ENCODE data around the gene CYB561. TPM values are rescaled to one million over a fixed set of nuclear protein-coding genes. Genes with fewer than 3 reads are reported as not detected.
A peak's percentile ranks its signal among the peaks of the same experiment; 100 is the strongest.

Gene CYB561
- total RNA-seq, 4 donors from 2014 or later, result 46.2 to 129 (median 101) TPM

DNA sequence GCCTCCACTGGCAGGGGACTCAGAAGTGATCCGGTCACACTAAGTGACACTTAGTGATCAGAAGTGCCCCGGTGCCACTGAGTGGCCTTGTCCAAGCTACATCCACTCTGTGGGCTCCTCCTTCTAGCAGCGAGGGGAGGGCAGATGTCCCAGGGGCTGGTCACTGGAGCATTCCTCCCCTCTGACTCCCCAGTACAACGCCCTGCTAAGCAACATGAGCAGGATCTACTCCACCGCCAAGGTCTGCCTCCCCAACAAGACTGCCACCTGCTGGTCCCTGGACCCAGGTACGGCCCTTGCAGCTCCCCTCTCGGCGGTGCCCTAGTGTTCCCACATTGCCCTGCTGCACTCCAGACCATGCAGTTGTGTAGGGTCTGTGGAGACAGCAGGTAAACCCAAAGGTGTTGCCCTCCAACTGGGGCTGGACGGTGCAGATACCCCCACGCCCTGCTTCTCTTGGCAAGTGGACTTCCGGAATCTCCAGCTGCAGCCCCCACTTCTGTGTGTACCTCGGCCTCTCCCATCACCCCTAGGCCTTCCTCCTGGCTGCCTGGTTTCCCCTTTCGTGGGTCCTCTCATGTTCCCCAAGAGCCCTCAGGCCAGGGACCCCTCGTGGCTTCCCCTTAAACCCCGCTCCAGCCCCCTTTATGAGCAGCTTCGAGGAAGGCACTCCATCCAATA is 32.8 kb upstream of the CYB561 start:
- no peaks in the 10 kb centered on the region for H3K36me3 ChIP-seq
- no peak overlapping the region for H3K4me3 ChIP-seq (replicated peaks in 1 of 3)
- TF ChIP-seq, protein P1, sequence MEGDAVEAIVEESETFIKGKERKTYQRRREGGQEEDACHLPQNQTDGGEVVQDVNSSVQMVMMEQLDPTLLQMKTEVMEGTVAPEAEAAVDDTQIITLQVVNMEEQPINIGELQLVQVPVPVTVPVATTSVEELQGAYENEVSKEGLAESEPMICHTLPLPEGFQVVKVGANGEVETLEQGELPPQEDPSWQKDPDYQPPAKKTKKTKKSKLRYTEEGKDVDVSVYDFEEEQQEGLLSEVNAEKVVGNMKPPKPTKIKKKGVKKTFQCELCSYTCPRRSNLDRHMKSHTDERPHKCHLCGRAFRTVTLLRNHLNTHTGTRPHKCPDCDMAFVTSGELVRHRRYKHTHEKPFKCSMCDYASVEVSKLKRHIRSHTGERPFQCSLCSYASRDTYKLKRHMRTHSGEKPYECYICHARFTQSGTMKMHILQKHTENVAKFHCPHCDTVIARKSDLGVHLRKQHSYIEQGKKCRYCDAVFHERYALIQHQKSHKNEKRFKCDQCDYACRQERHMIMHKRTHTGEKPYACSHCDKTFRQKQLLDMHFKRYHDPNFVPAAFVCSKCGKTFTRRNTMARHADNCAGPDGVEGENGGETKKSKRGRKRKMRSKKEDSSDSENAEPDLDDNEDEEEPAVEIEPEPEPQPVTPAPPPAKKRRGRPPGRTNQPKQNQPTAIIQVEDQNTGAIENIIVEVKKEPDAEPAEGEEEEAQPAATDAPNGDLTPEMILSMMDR (IDR thresholded peaks at IDR 0.05), result peak; percentile 23 to 82 (median 62)
- TF ChIP-seq POLR2A (IDR thresholded peaks at IDR 0.05), result no peak
- H3K27ac ChIP-seq, result no peak overlapping the region
- intact Hi-C loops (cut with DNase I), result loop anchor here (5.0 kb wide), 1 partner anchor 52 kb away; no protein-coding TSS in a partner anchor
- 45 to 70% methylated on average over 10 to 14 of the region's 16 CpGs for WGBS, 2 donors
- H3K9me3 ChIP-seq, result no peaks in the 10 kb centered on the region
- peaks cover 5 to 41% of the 10 kb centered on the region in 2 donors for H3K4me1 ChIP-seq
- no peaks in the 10 kb centered on the region for H3K27me3 ChIP-seq
- DNase-seq, result peak; percentile 75 to 76

DNA sequence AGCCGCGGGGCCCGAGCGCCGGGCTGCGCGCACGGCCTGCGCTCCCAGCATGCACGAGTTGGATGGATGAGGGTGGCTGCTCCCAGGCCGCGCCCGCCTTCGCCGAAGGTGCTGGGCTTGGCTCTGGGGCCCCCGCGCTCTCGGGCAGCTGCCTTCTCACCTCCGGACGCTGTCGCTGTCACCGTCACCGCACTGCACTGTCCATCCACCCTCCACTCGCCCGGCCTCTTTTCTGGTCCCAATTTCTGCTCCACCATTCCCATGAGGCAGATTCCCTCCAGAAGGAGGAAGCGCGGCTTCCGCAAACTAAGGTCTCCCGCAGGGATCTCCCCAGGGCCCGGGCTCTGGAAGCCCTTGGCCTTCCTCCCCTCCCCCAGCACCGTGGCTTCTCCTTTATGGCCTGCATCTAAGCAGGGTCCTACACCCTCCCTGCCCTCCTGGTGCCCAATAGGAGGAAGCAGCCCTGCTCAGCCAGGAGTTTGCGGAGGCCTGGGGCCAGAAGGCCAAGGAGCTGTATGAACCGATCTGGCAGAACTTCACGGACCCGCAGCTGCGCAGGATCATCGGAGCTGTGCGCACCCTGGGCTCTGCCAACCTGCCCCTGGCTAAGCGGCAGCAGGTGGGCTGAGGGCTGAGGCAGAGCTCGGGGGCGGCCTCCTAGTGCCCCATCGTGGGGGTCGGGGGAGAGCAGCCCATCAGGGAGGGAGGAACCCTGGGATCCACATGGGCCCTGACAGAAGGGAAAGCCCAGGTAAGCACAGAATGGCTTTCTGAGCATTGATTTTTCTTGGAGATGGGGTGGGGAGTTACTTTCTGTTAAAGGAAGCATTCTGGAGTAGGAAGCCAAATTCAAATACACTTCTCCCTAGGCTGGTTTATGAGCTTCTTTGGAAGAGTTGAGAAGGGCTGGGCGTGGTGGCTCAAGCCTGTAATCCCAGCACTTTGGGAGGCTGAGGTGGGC is 31.7 kb upstream of the CYB561 start:
- Histone ChIP-seq H3K27ac (no peak overlapping the region), H3K36me3 (no peaks in the 10 kb centered on the region), H3K4me3 (replicated peaks in 1 of 3) (peak overlapping the region in 1 of 3 donors; percentile 43), H3K9me3 (no peaks in the 10 kb centered on the region), H3K4me1 (peaks cover 5 to 43% of the 10 kb centered on the region in 2 donors), H3K27me3 (no peaks in the 10 kb centered on the region)
- 18 to 19% methylated on average over 15 to 30 of the region's 44 CpGs for WGBS, 2 donors
- TF ChIP-seq, protein P1 (IDR thresholded peaks at IDR 0.05), result no peak
- intact Hi-C loops (cut with DNase I), result loop anchor here (5.0 kb wide), 1 partner anchor 50 kb away; no protein-coding TSS in a partner anchor
- no peak for DNase-seq

DNA sequence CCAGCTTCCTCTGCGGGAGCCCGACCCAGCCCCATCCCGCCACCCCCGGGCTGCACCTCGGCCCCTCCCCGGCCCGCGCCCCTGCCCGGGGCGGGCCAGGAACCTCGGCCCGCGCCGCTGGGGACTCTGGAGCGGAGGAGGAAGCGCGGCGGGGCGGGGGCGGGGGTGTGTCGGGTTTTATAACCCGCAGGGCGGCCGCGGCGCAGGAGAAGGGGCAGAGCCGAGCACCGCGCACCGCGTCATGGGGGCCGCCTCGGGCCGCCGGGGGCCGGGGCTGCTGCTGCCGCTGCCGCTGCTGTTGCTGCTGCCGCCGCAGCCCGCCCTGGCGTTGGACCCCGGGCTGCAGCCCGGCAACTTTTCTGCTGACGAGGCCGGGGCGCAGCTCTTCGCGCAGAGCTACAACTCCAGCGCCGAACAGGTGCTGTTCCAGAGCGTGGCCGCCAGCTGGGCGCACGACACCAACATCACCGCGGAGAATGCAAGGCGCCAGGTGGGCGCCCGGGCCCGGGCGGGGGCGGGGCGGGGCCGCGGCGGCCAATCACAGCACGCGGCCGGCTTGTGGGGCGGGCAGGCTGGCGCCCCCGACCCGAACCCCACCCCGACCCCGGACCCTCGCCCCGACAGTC is 30.9 kb upstream of the CYB561 start, which contains the start of gene ACE:
ACE (plus strand) TSS at position 208 of the 626 bp plus-strand sequence; CDS start at position 242, 34 bp downstream.
- H3K9me3 ChIP-seq, result no peaks in the 10 kb centered on the region
- H3K27me3 ChIP-seq, result no peaks in the 10 kb centered on the region
- peaks cover 5 to 43% of the 10 kb centered on the region in 2 donors for H3K4me1 ChIP-seq
- H3K4me3 ChIP-seq (replicated peaks in 1 of 3), result peak within 1 kb of the TSS in 1 of 3 donors; percentile 43
- TF ChIP-seq, protein P1 (IDR thresholded peaks at IDR 0.05), result no peak
- TF ChIP-seq POLR2A (IDR thresholded peaks at IDR 0.05), result no peak
- WGBS, 2 donors, result 2 to 3% methylated on average over 14 to 19 of the region's 78 CpGs
- peak within 1 kb of the TSS in 1 of 3 donors; percentile 30 for H3K27ac ChIP-seq
- intact Hi-C loops (cut with DNase I), result loop anchor here (5.0 kb wide), 1 partner anchor 50 kb away; no protein-coding TSS in a partner anchor
- DNase-seq, result peak; percentile 29 to 34
- H3K36me3 ChIP-seq, result no peaks in the 10 kb centered on the region

DNA sequence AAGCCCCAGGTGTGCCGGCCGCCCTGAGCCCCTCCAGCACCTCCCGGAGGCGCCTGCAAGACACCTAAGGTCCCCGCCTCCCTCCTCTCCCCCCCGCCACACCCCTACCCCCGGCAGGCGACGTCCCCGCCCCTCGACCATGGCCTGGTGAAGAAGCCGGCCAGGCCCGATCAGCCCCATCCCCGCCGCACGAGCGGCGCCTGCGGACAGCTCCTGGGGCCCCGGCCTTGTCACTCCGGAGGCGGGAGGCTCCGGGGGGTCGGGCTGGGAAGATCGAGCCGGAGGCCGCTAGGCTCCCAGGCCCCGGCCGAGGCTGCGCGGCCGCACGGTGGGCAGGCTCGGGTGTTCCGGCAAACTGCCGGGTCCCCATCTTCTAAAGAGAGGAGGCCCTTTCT is 30.4 kb upstream of the CYB561 start:
- DNase-seq, result peak in 1 of 2 donors; percentile 16
- 8 to 15% methylated on average over 2 to 5 of the region's 36 CpGs for WGBS, 2 donors

More for the DNA sequence above, 30.4 kb upstream of the CYB561 start:
- Histone ChIP-seq H3K36me3 (no peaks in the 10 kb centered on the region), H3K9me3 (no peaks in the 10 kb centered on the region), H3K27me3 (no peaks in the 10 kb centered on the region), H3K4me3 (replicated peaks in 1 of 3) (peak overlapping the region in 1 of 3 donors; percentile 43), H3K4me1 (peaks cover 5 to 41% of the 10 kb centered on the region in 2 donors), H3K27ac (peak overlapping the region in 1 of 3 donors; percentile 30)
- intact Hi-C loops (cut with DNase I), result loop anchor here (5.0 kb wide), 1 partner anchor 49 kb away; no protein-coding TSS in a partner anchor
- no peak for TF ChIP-seq POLR2A (IDR thresholded peaks at IDR 0.05)
- TF ChIP-seq, protein P1 (IDR thresholded peaks at IDR 0.05), result no peak
